OCI-LY1 (cell line): Measurements from ENCODE around the gene IFIT1B.

ENCODE experiments used
- H2AFZ ChIP-seq: fragments of 200-600 bp; sonication (generic), shearing (Covaris generic); 2 replicates; pipeline ENCODE4 v1.6.0; 2014; ENCODE audit warnings: antibody characterized with exemption, mild to moderate bottlenecking, low read length
- H3F3A ChIP-seq: fragments of 200-600 bp; sonication (generic), shearing (Covaris generic); 2 replicates; pipeline ENCODE4 v1.6.0; 2014; ENCODE audit warnings: mild to moderate bottlenecking, antibody characterized with exemption, low read length, moderate library complexity; ENCODE audit not compliant: insufficient read depth
- H3K27ac ChIP-seq: fragments of 200-600 bp; sonication (generic); 2 replicates; pipeline ENCODE4 v1.5.1; 2014; ENCODE audit warnings: low read length, mixed run types, mild to moderate bottlenecking, low read depth; ENCODE audit not compliant: poor library complexity, severe bottlenecking
- H3K27me3 ChIP-seq: fragments of 200-600 bp; sonication (generic); 2 replicates; pipeline ENCODE4 v1.6.0; 2014; ENCODE audit warnings: antibody characterized with exemption, mild to moderate bottlenecking, low read length, moderate library complexity; ENCODE audit not compliant: insufficient read depth
- H3K36me3 ChIP-seq: fragments of 200-600 bp; sonication (generic); 2 replicates; pipeline ENCODE4 v1.6.1; 2014; ENCODE audit warnings: mild to moderate bottlenecking, antibody characterized with exemption, low read length, moderate library complexity, mixed read lengths; ENCODE audit not compliant: insufficient read depth
- H3K4me1 ChIP-seq: fragments of 200-600 bp; sonication (generic); 2 replicates; pipeline ENCODE4 v1.5.1; 2014; ENCODE audit warnings: mild to moderate bottlenecking, low read length, moderate library complexity; ENCODE audit not compliant: insufficient read depth, severe bottlenecking
- H3K4me2 ChIP-seq: fragments of 200-600 bp; sonication (generic), shearing (Covaris generic); 2 replicates; pipeline ENCODE4 v1.6.1; 2014; ENCODE audit warnings: low read length
- H3K4me3 ChIP-seq: fragments of 200-600 bp; sonication (generic); 2 replicates; pipeline ENCODE4 v1.5.1; 2014; ENCODE audit warnings: low read length, low read depth, mild to moderate bottlenecking, mixed read lengths; ENCODE audit not compliant: poor library complexity, severe bottlenecking
- H3K79me2 ChIP-seq: fragments of 200-600 bp; shearing (Covaris generic); 2 replicates; pipeline ENCODE4 v1.6.1; 2016; ENCODE audit warnings: mixed run types, low read length, mixed read lengths; ENCODE audit not compliant: insufficient read depth
- H3K9ac ChIP-seq: fragments of 200-600 bp; sonication (generic), shearing (Covaris generic); 2 replicates; pipeline ENCODE4 v1.6.1; 2014; ENCODE audit warnings: mild to moderate bottlenecking, low read length, mixed read lengths
- H3K9me2 ChIP-seq: fragments of 200-600 bp; sonication (generic), shearing (Covaris generic); 2 replicates; pipeline ENCODE4 v1.6.1; 2014; ENCODE audit warnings: low read depth, mild to moderate bottlenecking, low read length, mixed read lengths
- H3K9me3 ChIP-seq: fragments of 200-600 bp; shearing (Covaris generic); 2 replicates; pipeline ENCODE4 v1.6.1; 2014; ENCODE audit warnings: low read length, mixed read lengths
- H4K20me1 ChIP-seq: fragments of 200-600 bp; sonication (generic), shearing (Covaris generic); 2 replicates; pipeline ENCODE4 v1.6.0; 2016; ENCODE audit warnings: mild to moderate bottlenecking, low read length; ENCODE audit not compliant: insufficient read depth
- CTCF ChIP-seq: fragments of 200-600 bp; sonication (generic), shearing (Covaris generic); IDR thresholded peaks from 2 replicates; pipeline ENCODE4 v1.5.1; 2017; ENCODE audit warnings: mild to moderate bottlenecking, antibody characterized with exemption, low read length, moderate library complexity, mixed read lengths
- EZH2 ChIP-seq: fragments of 200-600 bp; sonication (generic), shearing (Covaris generic); IDR thresholded peaks from 2 replicates; pipeline ENCODE4 v1.8.0; 2017; ENCODE audit warnings: borderline replicate concordance, mixed run types, mild to moderate bottlenecking, antibody characterized with exemption, low read length, moderate library complexity, mixed read lengths

IFIT1B gene

DNA sequence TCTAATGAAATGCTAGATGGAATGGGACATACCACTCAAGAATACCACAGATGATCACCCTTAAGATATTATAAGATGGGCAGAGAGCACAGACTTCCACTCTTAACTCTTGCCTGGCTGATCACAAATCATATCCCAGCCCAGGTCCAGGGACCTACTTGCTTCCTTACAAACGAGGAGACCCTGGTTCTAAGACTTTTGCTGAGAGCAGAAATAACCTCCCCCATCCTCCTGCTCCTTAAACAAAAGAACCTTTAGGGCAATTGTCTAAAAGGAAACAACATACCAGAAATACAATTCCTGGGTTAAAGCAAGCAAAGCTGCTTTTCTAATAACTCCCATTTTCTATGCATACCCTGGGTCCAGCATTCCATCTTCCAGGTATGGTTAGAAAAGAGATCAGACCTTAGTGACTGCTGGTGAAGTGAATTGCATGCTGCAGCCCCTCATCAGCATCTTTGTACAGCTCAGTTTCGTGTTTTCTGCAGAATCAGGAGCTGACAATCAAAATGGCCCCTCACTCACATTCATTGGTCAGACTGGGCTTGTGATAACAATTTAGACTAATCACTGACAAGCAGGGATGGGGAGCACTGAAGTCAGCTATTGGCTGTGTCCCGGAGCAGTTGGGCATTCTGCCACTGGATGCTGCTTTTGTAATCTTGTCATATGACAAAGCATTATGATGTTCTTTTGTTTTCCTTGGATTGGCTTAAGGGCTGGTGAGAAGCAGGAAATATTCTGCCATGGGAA lies 35.5 kb upstream of the IFIT1B start:
- no peak overlapping the region for H3K27ac ChIP-seq
- TF ChIP-seq CTCF (no peak), EZH2 (no peak)

DNA sequence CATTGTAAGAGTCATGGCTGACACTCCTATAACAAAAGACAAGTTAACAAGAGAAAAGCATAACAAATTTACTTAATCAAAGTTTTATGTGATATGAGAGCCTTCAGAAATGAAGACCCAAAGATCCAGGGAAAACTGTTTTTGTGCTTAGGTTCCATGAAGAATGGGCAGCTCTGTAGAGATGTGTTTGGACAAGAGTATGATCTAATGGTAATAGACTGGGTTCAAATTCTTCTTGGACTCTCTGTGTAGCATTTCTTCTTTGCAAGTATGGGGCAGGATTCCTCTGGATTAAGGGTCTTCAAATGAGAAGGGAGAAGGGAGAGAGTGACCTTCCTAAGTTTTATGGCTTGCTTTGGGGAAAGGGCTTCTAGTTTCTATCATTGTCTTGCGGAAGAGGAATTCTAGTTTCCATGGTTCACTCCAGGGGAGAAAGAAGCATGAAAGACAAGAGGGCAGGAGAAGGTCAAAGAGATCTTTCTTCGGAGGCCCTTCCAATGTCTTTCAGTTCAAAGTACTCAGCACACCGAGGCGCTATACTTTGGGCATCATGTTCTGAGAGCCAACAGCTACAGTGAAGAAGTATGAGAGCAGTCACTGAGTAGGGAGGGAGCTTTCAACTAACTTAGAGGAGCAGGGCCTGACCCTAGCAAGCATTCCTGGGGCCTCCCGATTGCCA lies 34.6 kb upstream of the IFIT1B start:
- H2AFZ ChIP-seq = no peak overlapping the region
- H3K79me2 ChIP-seq = no peaks in the 10 kb centered on the region
- no peak for TF ChIP-seq EZH2
- no peak for TF ChIP-seq CTCF
- H3K4me2 ChIP-seq = no peak overlapping the region
- no peaks in the 10 kb centered on the region for H3K27me3 ChIP-seq
- H3F3A ChIP-seq = no peaks in the 10 kb centered on the region
- H3K9me3 ChIP-seq = no peaks in the 10 kb centered on the region
- no peak overlapping the region for H3K9ac ChIP-seq
- H3K27ac ChIP-seq = no peak overlapping the region
- H4K20me1 ChIP-seq = no peaks in the 10 kb centered on the region
- no peaks in the 10 kb centered on the region for H3K9me2 ChIP-seq
- H3K4me3 ChIP-seq = no peak overlapping the region
- no peaks in the 10 kb centered on the region for H3K4me1 ChIP-seq
- no peaks in the 10 kb centered on the region for H3K36me3 ChIP-seq

More for the DNA sequence above, 35.5 kb upstream of the IFIT1B start:
- no peak overlapping the region for H3K4me2 ChIP-seq
- H3K9me3 ChIP-seq = no peaks in the 10 kb centered on the region
- H3K27me3 ChIP-seq = no peaks in the 10 kb centered on the region
- H3K79me2 ChIP-seq = no peaks in the 10 kb centered on the region
- H3K36me3 ChIP-seq = no peaks in the 10 kb centered on the region
- no peaks in the 10 kb centered on the region for H3F3A ChIP-seq
- no peak overlapping the region for H3K9ac ChIP-seq
- H3K9me2 ChIP-seq = no peaks in the 10 kb centered on the region
- H3K4me1 ChIP-seq = no peaks in the 10 kb centered on the region
- H4K20me1 ChIP-seq = no peaks in the 10 kb centered on the region
- H2AFZ ChIP-seq = no peak overlapping the region
- H3K4me3 ChIP-seq = no peak overlapping the region

- Histone ChIP-seq H3K9me2 (no peaks in the 10 kb centered on the region), H3K4me3 (no peak overlapping the region), H2AFZ (no peak overlapping the region), H3F3A (no peaks in the 10 kb centered on the region), H3K79me2 (no peaks in the 10 kb centered on the region), H3K27me3 (no peaks in the 10 kb centered on the region), H4K20me1 (no peaks in the 10 kb centered on the region), H3K9ac (no peak overlapping the region), H3K36me3 (no peaks in the 10 kb centered on the region), H3K4me1 (no peaks in the 10 kb centered on the region), H3K4me2 (no peak overlapping the region), H3K9me3 (no peaks in the 10 kb centered on the region), H3K27ac (no peak overlapping the region)
- TF ChIP-seq CTCF (no peak), EZH2 (no peak)
Observed at GRCh38 chr10:89344156-89344555, 33.7 kb upstream of the IFIT1B start.
